ENCODE results near the gene INSRR.

The INSRR gene

DNA sequence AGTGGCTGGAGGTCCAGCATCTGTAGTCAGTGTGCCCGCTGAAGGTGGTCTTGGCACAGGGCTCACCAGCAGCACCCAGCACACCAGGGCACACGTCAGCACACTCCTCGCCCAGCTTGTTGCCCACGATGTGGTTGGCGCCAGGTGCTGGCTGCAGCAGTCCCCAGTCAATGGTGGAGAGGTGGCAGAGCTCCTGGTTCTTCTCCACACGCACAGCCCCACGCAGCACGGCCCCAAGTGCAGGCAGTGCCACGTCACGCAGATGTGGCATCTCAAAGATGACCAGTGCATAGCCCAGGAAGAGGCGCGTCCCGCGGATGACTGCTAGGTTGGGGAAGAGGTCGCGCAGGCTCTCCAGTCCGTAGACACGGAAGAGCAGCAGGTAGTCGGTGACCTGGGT is 5.2 kb downstream of the INSRR start:
- no peak overlapping the region for H3K27ac Mint-ChIP-seq
- H3K4me3 Mint-ChIP-seq, result no peak overlapping the region
- H3K27me3 Mint-ChIP-seq, result peaks cover 6% of the 10 kb centered on the region
- no peaks in the 10 kb centered on the region for H3K36me3 Mint-ChIP-seq
- H3K4me1 Mint-ChIP-seq (ENCODE audit: low read depth), result peaks cover 11% of the 10 kb centered on the region
- no peaks in the 10 kb centered on the region for H3K9me3 Mint-ChIP-seq (ENCODE audit: low read depth)

DNA sequence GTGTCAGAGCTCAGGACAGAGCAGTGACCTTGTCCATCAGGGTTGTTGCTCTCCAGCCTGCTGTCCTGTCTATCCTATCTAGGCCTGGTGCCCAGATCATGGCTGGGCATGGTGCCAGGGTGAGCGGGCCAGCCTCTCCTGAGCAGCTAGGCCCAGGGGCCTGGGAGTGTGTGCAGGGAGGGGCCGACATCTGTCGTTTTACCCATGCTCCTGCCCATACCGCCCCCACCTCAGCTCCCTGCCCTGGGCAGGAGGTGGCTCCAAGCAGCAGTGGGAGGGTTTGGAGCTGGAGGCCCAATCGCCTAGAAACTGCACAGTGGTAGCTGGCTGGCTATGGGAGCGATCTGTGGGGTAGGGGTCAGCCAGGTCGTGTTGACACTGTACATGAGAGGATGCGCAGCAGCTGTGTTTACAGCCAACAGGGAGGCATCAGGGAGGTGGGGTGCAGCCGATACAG is 6.5 kb downstream of the INSRR start:
- H3K27me3 Mint-ChIP-seq, result no peaks in the 10 kb centered on the region
- H3K9me3 Mint-ChIP-seq (ENCODE audit: low read depth), result no peaks in the 10 kb centered on the region
- H3K4me1 Mint-ChIP-seq (ENCODE audit: low read depth), result peaks cover 12% of the 10 kb centered on the region
- H3K4me3 Mint-ChIP-seq, result no peak overlapping the region
- no peaks in the 10 kb centered on the region for H3K36me3 Mint-ChIP-seq
- no peak overlapping the region for H3K27ac Mint-ChIP-seq

- H3K27me3 Mint-ChIP-seq, result peaks cover 1% of the 10 kb centered on the region
- H3K4me3 Mint-ChIP-seq, result no peak overlapping the region
- H3K27ac Mint-ChIP-seq, result no peak overlapping the region
Observed at GRCh38 chr1:156851779-156852417, 7.0 kb downstream of the INSRR start.

GRCh38 chr1:156849151-156849496 is 9.8 kb downstream of the INSRR start:
- peak overlapping the region; percentile 46 for H3K4me3 Mint-ChIP-seq
- H3K9me3 Mint-ChIP-seq (ENCODE audit: low read depth), result no peaks in the 10 kb centered on the region
- peaks cover 4% of the 10 kb centered on the region for H3K27me3 Mint-ChIP-seq
- no peak overlapping the region for H3K27ac Mint-ChIP-seq
- H3K36me3 Mint-ChIP-seq, result no peaks in the 10 kb centered on the region
- H3K4me1 Mint-ChIP-seq (ENCODE audit: low read depth), result peaks cover 28% of the 10 kb centered on the region

More at GRCh38 chr1:156851779-156852417, 7.0 kb downstream of the INSRR start:
- Mint-ChIP-seq H3K4me1 (ENCODE audit: low read depth) (peaks cover 15% of the 10 kb centered on the region), H3K9me3 (ENCODE audit: low read depth) (no peaks in the 10 kb centered on the region), H3K36me3 (no peaks in the 10 kb centered on the region)

- no peaks in the 10 kb centered on the region for H3K36me3 Mint-ChIP-seq
- peaks cover 30% of the 10 kb centered on the region for H3K4me1 Mint-ChIP-seq (ENCODE audit: low read depth)
- peak overlapping the region; percentile 46 for H3K4me3 Mint-ChIP-seq
- peaks cover 7% of the 10 kb centered on the region for H3K27me3 Mint-ChIP-seq
- H3K27ac Mint-ChIP-seq, result no peak overlapping the region
- H3K9me3 Mint-ChIP-seq (ENCODE audit: low read depth), result no peaks in the 10 kb centered on the region
Observed at GRCh38 chr1:156848461-156849150, 10.3 kb downstream of the INSRR start.

DNA sequence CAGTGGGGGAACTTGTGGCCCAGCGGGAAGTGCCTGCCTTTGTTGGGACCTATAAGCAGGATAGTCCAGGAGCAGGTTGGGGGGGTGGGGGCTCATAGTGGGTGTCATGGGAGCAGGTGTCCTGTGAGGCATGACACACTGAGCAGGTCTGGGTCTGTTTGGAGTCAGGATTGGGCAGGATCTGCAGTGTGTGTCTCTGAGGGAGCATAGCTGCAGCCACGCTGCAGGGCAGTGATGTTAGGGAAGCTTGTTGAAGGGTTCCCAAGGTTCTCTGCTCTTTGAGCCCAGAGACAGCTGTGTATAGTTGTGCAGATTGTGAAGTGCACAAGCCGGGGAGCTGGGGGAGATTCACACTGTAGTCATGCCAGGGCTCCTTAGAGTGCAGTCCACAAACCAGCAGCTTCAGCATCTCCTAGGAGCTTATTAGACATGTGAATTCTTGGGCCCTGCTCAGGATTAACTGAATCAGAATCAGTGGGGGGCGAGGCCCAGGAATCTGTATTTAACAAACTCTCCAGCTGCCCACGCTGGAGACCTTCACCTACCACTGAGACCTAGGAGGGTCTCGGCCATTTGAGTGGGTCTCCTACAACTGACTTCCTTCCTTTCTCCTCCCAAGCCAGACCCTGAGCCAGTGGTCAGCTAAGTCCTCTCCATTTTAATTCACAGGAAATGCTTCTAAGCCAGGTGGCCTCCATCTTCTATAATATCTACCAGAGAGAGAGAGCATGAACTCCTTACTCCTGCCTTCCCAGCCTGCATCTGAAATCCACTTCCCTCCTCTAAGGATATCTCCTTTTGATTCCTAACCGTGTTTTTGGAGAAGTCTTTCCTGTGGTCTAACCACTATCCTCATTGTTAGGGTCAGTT is 11.1 kb downstream of the INSRR start:
- Mint-ChIP-seq H3K4me1 (ENCODE audit: low read depth) (peaks cover 30% of the 10 kb centered on the region), H3K27ac (no peak overlapping the region), H3K9me3 (ENCODE audit: low read depth) (no peaks in the 10 kb centered on the region), H3K36me3 (no peaks in the 10 kb centered on the region), H3K4me3 (peak overlapping the region; percentile 46), H3K27me3 (peaks cover 10% of the 10 kb centered on the region)

- Mint-ChIP-seq H3K4me1 (ENCODE audit: low read depth) (peaks cover 30% of the 10 kb centered on the region), H3K36me3 (no peaks in the 10 kb centered on the region), H3K27ac (no peak overlapping the region), H3K27me3 (peaks cover 21% of the 10 kb centered on the region), H3K4me3 (no peak overlapping the region), H3K9me3 (ENCODE audit: low read depth) (no peaks in the 10 kb centered on the region)
Observed at GRCh38 chr1:156846643-156847042, 12.3 kb downstream of the INSRR start.

DNA sequence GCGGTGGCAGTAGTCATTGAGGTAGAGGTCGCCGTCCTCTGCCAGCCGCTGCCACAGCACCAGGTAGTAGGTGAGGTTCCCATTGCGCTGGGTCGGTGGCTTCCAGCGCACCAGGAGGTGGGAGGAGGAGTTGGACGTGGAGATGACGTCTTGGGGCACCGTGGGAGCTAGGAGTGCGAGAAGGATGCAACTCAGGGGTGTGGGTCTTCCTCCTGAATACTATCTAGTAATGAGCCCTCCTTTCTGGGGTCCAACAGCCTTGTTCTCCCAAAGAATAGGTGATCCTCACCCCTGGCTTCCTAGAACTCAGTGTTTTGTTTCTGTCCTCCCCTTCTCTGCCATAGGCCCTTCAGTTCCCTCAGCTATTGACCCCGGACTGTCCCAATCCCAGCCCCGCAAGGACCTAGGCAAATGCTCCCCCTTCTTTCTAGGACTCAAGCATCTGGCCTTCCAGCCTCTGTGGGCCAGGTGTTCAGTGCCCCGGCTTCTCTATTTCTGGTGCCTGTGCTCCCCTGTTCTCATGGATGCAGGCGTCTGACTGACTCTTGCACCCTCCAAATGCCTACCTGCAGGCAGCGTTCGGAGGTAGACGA is 12.9 kb downstream of the INSRR start:
- H3K27ac Mint-ChIP-seq, result no peak overlapping the region
- H3K36me3 Mint-ChIP-seq, result no peaks in the 10 kb centered on the region
- H3K4me3 Mint-ChIP-seq, result peak overlapping the region; percentile 49
- no peaks in the 10 kb centered on the region for H3K9me3 Mint-ChIP-seq (ENCODE audit: low read depth)
- H3K27me3 Mint-ChIP-seq, result peaks cover 22% of the 10 kb centered on the region
- peaks cover 30% of the 10 kb centered on the region for H3K4me1 Mint-ChIP-seq (ENCODE audit: low read depth)

DNA sequence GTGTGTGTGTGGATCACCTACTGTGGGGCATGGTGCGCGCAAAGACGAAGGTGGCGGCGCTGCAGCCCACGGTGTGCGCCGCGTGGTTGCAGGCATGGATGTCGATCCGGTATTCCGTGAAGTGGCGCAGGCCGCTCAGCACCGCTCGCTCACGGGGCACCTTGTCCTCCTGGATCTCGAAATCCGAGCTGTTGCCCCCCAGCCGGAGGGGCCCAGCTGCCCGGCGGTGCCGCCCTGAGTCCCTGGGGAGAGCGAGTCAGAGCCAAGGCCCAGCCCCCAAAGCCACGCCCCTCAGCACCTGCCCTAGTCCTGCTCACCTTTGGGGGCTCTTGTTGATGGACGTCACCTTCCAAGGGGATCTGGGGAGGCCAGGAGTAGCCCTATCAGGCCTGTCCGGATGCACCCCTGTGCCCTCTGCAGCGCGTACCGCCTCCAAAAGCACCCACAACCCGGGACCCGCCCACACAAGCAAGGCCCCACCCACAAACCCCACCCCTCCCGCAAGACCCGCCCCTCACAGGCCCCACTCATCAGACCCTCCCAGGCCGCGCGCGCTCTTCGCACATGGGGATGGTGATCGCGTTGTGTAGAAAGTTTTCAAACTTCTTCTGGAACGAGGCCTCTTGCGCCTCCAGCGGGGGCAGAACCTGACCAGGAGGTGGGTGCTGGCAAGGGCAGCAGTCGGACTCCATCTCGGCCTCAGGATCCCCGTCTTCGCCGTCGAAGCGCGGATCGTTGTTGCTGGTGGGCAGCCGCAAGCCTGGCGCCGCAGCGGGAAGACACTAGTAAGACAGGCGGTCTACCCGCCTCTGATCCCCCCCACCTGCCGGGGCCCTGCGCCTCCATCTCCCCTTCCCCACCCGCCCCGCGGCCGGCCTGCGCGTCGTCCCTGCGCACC is 13.6 kb downstream of the INSRR start:
- H3K27me3 Mint-ChIP-seq, result peaks cover 22% of the 10 kb centered on the region
- no peak overlapping the region for H3K27ac Mint-ChIP-seq
- H3K4me1 Mint-ChIP-seq (ENCODE audit: low read depth), result peaks cover 30% of the 10 kb centered on the region
- no peaks in the 10 kb centered on the region for H3K36me3 Mint-ChIP-seq
- peak overlapping the region; percentile 66 for H3K4me3 Mint-ChIP-seq
- H3K9me3 Mint-ChIP-seq (ENCODE audit: low read depth), result no peaks in the 10 kb centered on the region

DNA sequence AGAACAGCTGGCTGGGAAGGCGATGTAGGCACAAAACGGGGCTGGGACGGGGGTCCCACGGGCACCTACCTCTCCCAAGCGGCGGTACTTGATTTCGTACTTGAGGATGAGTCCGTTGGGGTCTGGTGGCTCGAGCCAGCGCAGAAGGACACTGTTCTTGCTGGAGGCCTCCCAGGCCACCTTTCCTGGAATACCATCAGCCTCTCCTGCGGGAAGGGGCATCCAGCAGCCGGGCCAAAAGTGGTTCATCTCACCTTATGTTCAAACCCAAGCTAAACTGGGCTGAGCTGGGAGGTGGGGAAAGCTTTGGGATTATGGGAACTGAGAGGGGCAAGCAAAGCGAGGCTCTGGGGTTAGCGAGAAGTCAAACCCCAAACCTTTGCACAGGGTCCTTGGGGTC is 14.3 kb downstream of the INSRR start:
- Mint-ChIP-seq H3K9me3 (ENCODE audit: low read depth) (no peaks in the 10 kb centered on the region), H3K4me1 (ENCODE audit: low read depth) (peaks cover 30% of the 10 kb centered on the region), H3K36me3 (no peaks in the 10 kb centered on the region), H3K27ac (no peak overlapping the region), H3K27me3 (peaks cover 24% of the 10 kb centered on the region), H3K4me3 (peak overlapping the region; percentile 66)

DNA sequence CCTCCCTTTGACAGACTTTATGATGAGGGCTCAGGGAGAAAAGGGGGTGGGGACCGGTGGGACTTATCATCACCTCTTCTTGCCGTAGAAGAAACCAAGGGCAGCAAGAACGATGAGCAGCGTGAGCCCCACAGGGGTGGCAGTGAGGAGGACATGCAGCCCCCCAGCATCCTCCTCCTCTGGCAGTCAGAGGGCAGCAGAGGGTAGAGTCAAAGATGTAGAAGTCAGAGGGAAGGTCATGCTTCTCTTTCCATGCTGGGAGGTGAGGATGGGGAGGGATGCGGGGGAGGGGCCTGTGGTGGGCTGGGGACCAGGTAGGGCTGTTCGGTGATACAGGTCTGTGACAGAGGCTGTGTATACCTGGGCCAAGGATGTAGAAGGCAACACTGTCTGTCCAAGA is 14.8 kb downstream of the INSRR start:
- H3K9me3 Mint-ChIP-seq (ENCODE audit: low read depth), result no peaks in the 10 kb centered on the region
- peak overlapping the region; percentile 45 for H3K4me3 Mint-ChIP-seq
- H3K27ac Mint-ChIP-seq, result no peak overlapping the region
- H3K36me3 Mint-ChIP-seq, result no peaks in the 10 kb centered on the region
- peaks cover 24% of the 10 kb centered on the region for H3K27me3 Mint-ChIP-seq
- H3K4me1 Mint-ChIP-seq (ENCODE audit: low read depth), result peaks cover 29% of the 10 kb centered on the region

GRCh38 chr1:156842618-156843300 is 16.2 kb downstream of the INSRR start:
- Mint-ChIP-seq H3K27ac (no peak overlapping the region), H3K36me3 (no peaks in the 10 kb centered on the region), H3K27me3 (peaks cover 29% of the 10 kb centered on the region), H3K4me3 (no peak overlapping the region), H3K9me3 (ENCODE audit: low read depth) (no peaks in the 10 kb centered on the region), H3K4me1 (ENCODE audit: low read depth) (peaks cover 18% of the 10 kb centered on the region)

DNA sequence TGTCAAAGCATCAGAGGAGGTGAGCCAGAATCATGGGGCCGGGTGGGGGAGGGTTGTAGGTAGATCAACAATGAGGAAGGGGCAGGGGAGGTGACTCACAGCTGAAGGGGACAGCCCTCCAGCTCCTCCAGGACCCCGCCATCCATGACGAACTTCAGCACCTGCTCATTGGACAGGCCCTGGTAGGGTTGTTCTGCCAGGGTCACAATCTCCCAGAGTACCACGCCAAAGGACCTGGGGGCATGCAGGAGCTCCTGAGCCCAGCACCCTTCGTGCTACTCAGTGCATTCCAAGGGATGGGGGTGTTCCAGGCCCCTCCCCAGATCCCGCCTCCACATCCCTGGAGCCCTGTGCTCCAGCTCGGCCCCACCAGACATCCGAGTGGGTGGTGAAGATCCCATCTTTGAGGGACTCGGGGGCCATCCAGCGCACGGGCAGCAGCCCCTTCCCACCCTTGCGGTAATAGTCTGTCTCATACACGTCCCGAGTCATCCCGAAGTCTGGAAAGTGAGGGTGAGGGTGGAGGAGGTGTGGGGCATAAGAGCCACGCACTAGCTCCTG is 17.5 kb downstream of the INSRR start:
- H3K27ac Mint-ChIP-seq, result no peak overlapping the region
- H3K4me3 Mint-ChIP-seq, result no peak overlapping the region
- H3K9me3 Mint-ChIP-seq (ENCODE audit: low read depth), result no peaks in the 10 kb centered on the region
- no peaks in the 10 kb centered on the region for H3K36me3 Mint-ChIP-seq
- peaks cover 28% of the 10 kb centered on the region for H3K27me3 Mint-ChIP-seq
- peaks cover 15% of the 10 kb centered on the region for H3K4me1 Mint-ChIP-seq (ENCODE audit: low read depth)

Measured in activated naive CD8-positive, alpha-beta T cell (primary cell).